ENCODE measurements around the gene RAX.

Gene RAX

DNA sequence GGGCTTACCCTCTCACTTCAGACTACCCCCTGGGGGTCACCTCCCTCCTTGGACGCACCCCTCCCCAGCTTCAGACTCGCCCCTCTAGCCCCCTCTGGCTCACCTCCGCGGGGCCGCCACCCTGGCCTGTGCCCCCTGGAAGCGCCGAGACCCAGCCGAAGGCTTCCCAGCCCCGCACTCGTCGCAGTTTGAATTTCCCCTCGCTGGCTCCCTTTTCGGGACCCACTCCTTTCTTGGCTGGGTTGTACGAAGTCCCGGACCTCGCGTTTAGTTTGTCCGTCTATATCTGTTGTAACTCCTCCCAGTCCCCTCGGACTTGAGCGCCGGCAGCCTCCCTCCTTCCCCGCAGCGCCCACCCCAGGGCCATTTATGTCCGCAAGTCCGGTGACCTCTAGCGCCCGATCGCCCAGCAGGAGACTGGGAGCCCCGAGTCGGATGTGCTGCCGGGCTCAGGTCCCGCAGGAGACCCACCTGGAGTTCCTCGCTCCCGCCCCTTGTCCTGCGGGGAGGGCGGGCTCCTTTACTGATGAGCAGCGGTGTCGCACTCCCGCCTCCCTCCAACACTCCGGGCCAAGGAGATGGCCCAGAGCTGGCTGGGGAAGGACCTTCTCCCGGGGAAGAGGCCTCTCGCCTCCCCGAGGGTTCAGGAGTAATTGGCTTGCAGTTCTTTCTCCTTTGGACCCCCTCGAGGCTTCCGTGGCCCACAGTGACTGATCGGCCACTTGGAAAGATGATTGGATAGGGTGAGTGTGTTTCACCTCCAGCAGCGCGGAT lies 692 bp upstream of the RAX start:
- no peaks in the 10 kb centered on the region for H3K9me3 ChIP-seq
- H3K27ac ChIP-seq, result no peak overlapping the region
- H3K36me3 ChIP-seq, result no peaks in the 10 kb centered on the region
- TF ChIP-seq, protein P1, sequence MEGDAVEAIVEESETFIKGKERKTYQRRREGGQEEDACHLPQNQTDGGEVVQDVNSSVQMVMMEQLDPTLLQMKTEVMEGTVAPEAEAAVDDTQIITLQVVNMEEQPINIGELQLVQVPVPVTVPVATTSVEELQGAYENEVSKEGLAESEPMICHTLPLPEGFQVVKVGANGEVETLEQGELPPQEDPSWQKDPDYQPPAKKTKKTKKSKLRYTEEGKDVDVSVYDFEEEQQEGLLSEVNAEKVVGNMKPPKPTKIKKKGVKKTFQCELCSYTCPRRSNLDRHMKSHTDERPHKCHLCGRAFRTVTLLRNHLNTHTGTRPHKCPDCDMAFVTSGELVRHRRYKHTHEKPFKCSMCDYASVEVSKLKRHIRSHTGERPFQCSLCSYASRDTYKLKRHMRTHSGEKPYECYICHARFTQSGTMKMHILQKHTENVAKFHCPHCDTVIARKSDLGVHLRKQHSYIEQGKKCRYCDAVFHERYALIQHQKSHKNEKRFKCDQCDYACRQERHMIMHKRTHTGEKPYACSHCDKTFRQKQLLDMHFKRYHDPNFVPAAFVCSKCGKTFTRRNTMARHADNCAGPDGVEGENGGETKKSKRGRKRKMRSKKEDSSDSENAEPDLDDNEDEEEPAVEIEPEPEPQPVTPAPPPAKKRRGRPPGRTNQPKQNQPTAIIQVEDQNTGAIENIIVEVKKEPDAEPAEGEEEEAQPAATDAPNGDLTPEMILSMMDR (IDR thresholded peaks at IDR 0.05), result no peak
- no peak overlapping the region for H3K4me3 ChIP-seq
- intact Hi-C loops (cut with DNase I; ENCODE audit: low total_unique reads), result no loop called here
- DNase-seq, result no peak
- H3K4me1 ChIP-seq, result peaks cover 0 to 31% (median 19%) of the 10 kb centered on the region in 4 donors
- peaks cover 4 to 89% of the 10 kb centered on the region in 2 donors for H3K27me3 ChIP-seq

DNA sequence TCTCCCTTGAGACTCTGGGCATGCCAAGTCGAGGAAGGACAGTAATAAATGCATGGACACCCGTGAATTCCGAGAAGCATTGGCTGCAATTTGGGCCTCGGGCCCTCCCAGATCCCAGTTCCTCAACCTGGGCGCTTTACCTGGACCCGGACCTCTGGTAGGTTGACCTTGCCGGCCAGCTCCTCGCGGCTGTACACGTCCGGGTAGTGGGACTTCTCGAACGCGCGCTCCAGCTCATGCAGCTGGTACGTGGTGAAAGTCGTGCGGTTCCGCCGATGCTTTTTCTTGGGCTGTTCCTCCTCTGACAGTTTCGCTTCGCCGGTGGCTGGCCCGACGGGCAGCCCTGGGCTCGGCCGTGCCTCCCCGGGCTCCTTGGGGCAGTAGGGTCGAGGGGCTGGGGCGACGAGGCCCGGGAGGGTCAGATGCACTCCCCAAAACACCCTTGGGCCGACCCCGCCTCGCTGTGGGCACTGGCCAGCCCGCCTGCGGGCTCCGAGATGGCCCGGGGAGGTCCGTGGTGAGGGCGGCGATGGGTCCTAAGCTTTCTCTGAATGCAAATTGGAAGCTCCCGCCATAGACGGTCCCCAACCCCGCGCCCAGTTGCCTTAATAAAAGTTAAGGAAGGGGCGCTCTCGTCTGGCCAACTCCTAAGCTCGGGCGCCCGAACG lies 899 bp downstream of the RAX start:
- DNase-seq, result no peak
- no peak overlapping the region for H3K27ac ChIP-seq
- intact Hi-C loops (cut with DNase I; ENCODE audit: low total_unique reads), result no loop called here
- peak overlapping the region; percentile 16 to 45 for H3K4me3 ChIP-seq
- H3K27me3 ChIP-seq, result peaks cover 4 to 97% of the 10 kb centered on the region in 2 donors
- H3K36me3 ChIP-seq, result no peaks in the 10 kb centered on the region
- H3K9me3 ChIP-seq, result no peaks in the 10 kb centered on the region
- TF ChIP-seq, protein P1 (IDR thresholded peaks at IDR 0.05), result no peak
- H3K4me1 ChIP-seq, result peaks cover 0 to 45% (median 33%) of the 10 kb centered on the region in 4 donors

DNA sequence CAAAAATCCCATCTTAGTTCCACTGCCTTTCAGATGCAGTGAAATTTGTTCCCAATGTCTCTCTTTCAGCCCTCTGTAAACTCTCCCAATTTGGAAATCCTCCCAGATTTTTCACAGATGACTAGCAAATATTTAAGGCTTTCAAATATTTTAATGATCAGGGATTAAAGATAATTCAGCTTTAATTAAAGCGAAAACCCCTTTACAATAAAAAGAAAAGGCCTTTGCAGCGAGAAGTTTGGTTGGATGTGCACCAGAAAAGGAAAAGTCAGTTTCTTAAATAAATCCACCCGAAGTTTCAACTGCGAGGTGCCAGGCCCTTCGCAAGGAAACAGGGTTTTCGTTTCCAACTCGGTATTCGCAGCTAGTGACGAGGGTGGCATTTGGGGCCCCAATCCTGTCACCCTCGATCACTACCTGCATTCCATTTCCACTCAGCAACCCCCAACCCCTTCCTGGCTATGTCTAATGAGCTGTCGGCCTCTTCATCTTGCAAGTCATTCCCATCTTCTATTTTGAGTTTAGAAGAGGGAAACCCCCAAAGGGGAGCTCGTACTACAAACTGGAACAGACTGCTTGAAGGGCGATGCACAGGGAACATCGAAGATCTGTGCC lies 1.5 kb downstream of the RAX start:
- H3K4me3 ChIP-seq, result peak overlapping the region in 1 of 2 donors; percentile 45
- TF ChIP-seq, protein P1 (IDR thresholded peaks at IDR 0.05), result no peak
- H3K4me1 ChIP-seq, result peaks cover 0 to 45% (median 33%) of the 10 kb centered on the region in 4 donors
- H3K27ac ChIP-seq, result no peak overlapping the region
- intact Hi-C loops (cut with DNase I; ENCODE audit: low total_unique reads), result no loop called here
- no peaks in the 10 kb centered on the region for H3K36me3 ChIP-seq
- no peak for DNase-seq
- no peaks in the 10 kb centered on the region for H3K9me3 ChIP-seq
- H3K27me3 ChIP-seq, result peaks cover 4 to 99% of the 10 kb centered on the region in 2 donors

DNA sequence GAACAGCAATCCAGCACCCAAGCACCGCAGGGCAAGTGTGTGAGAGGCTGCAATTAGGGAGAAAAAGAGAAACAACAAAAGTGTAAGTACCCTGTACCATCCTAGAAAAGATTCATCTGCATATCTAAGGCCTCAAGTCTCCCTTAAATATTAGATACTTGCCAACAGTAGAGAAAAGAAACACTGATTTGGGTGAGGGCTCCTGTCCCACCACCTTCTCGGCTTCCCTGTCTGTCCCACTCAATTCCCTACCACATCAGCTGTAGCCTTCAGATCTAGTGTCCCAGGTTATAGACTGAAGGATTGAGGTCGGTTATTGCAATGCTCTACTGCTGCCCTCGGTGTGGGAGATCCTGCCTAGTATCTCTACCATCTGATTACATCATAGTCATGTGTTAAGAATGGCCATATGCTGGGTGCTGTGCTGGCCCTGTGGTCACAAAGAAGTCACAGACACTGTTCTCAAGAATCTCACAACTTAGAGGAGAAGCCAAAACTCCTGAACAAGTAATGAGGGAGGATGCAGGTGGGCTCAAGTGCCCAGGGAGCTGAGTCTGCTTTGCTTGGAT lies 2.5 kb downstream of the RAX start:
- H3K9me3 ChIP-seq, result no peaks in the 10 kb centered on the region
- H3K4me1 ChIP-seq, result peaks cover 0 to 45% (median 33%) of the 10 kb centered on the region in 4 donors
- intact Hi-C loops (cut with DNase I; ENCODE audit: low total_unique reads), result no loop called here
- TF ChIP-seq, protein P1 (IDR thresholded peaks at IDR 0.05), result no peak
- H3K4me3 ChIP-seq, result no peak overlapping the region
- no peak overlapping the region for H3K27ac ChIP-seq
- H3K27me3 ChIP-seq, result peaks cover 4 to 99% of the 10 kb centered on the region in 2 donors
- no peak for DNase-seq
- H3K36me3 ChIP-seq, result no peaks in the 10 kb centered on the region

DNA sequence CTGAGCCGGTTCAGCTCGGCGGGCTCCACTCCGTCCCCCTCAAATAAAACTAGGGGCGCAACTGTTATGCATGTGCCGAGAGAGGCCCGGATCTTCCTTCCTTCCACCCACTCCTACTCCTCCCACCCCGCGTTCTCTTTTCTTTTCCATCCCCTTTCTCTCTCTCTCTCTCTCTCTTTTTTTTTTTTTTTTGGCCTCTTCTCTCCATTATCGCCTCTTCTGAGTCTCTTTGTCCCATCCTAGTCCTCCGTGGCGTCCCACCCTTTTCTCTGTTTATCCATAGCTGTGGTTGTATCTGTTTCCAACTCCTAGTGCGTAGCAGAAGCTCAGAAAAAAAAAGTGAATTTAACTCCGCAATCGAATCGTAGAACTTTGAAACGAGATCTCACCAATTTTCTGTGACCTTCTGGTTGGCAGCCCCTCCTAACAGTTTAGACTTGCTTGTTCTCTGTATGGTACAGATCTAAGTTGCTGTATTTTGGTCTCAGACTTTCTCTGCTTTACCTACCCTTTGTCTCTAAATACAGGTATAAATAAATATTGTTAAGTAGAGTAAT lies 3.6 kb downstream of the RAX start:
- Histone ChIP-seq H3K36me3 (no peaks in the 10 kb centered on the region), H3K4me1 (peaks cover 0 to 50% (median 37%) of the 10 kb centered on the region in 4 donors), H3K9me3 (no peaks in the 10 kb centered on the region), H3K27ac (no peak overlapping the region), H3K27me3 (peaks cover 4 to 99% of the 10 kb centered on the region in 2 donors), H3K4me3 (peak overlapping the region in 1 of 2 donors; percentile 25)
- no peak for DNase-seq
- TF ChIP-seq, protein P1 (IDR thresholded peaks at IDR 0.05), result no peak
- intact Hi-C loops (cut with DNase I; ENCODE audit: low total_unique reads), result no loop called here
